Endothelial cell of umbilical vein (primary cell): ENCODE measurements around the gene ENTPD6. TPM values are rescaled to one million over a fixed set of nuclear protein-coding genes. Genes with fewer than 3 reads are reported as not detected.

Experiments used
- BruUV-seq: library from RNA; stranded (reverse); fragments of 400-500 nt; replicated peaks from 2 replicates; lab custom pipeline; 2021; lab: Mats Ljungman, UMichigan
- CTCF ChIA-PET: fragments of 300-600, 350-600 bp; sonication (Branson Sonifier 250); formaldehyde crosslinking; loops from one replicate; lab custom pipeline; 2021; ENCODE audit warnings: antibody characterized with exemption, inconsistent platforms; lab: Charles Lee
- POLR2A ChIA-PET: fragments of 300-600, 350-600 bp; sonication (Branson Sonifier 250); formaldehyde crosslinking; loops from one replicate; lab custom pipeline; 2021; ENCODE audit warnings: antibody characterized with exemption, inconsistent platforms; lab: Charles Lee
- DNase-seq: peaks from one replicate; pipeline ENCODE4 v3.0.0-alpha.2; 2011; ENCODE audit warnings: low read depth, low spot score
- FAIRE-seq: peaks from 2 replicates; lab custom pipeline; 2011; peaks lifted over from hg19 to GRCh38; lab: Jason Lieb, UNC
- H2AFZ ChIP-seq: 2 replicates; pipeline ENCODE4 v1.6.0; 2012; ENCODE audit warnings: low read depth, low read length, control low read depth, inconsistent platforms
- H3K27ac ChIP-seq: 2 replicates; pipeline ENCODE4 v1.5.1; 2011; ENCODE audit warnings: low read depth, mild to moderate bottlenecking, control low read depth, low read length, moderate library complexity; ENCODE audit not compliant: insufficient read depth
- H3K27me3 ChIP-seq, 2 experiments: 2 replicates each; pipeline versions ENCODE4 v1.6.0 to v1.6.1; 2011; ENCODE audit warnings: low read length in 2 of 2, mixed read lengths in 1 of 2; ENCODE audit not compliant: control insufficient read depth in 2 of 2, insufficient read depth in 2 of 2
- H3K36me3 ChIP-seq, 2 experiments: 2 replicates in 1 of 2; 3 replicates in 1 of 2; pipeline ENCODE4 v1.5.1; 2011; ENCODE audit warnings: low read length in 2 of 2, mild to moderate bottlenecking in 1 of 2, moderate library complexity in 1 of 2; ENCODE audit not compliant: control insufficient read depth in 2 of 2, insufficient read depth in 2 of 2; ENCODE audit errors: extremely low read depth in 1 of 2
- H3K4me1 ChIP-seq: 3 replicates; pipeline ENCODE4 v1.5.1; 2011; ENCODE audit warnings: mild to moderate bottlenecking, low read length; ENCODE audit not compliant: control insufficient read depth, insufficient read depth; ENCODE audit errors: extremely low read depth
- H3K4me2 ChIP-seq: 2 replicates; pipeline ENCODE4 v1.6.1; 2011; ENCODE audit warnings: low read length, control low read depth, mixed read lengths; ENCODE audit not compliant: insufficient read depth
- H3K4me3 ChIP-seq, 3 experiments: fragments of 200-600 bp in 1 of 3; sonication (generic), shearing (Covaris generic) in 1 of 3; replicated peaks in 1 of 3; 2 replicates each; pipeline ENCODE4 v1.5.1; 2011 to 2016; ENCODE audit warnings: control low read depth in 3 of 3, low read length in 3 of 3, mild to moderate bottlenecking in 2 of 3, inconsistent platforms in 1 of 3, low read depth in 1 of 3, moderate library complexity in 1 of 3; ENCODE audit not compliant: insufficient read depth in 1 of 3
- H3K79me2 ChIP-seq: 2 replicates; pipeline ENCODE4 v1.6.0; 2012; ENCODE audit warnings: low read length, inconsistent platforms; ENCODE audit not compliant: control insufficient read depth, insufficient read depth
- H3K9ac ChIP-seq: replicated peaks from 2 replicates; pipeline ENCODE3; 2011; ENCODE audit warnings: low read length, control low read depth; ENCODE audit not compliant: insufficient read depth; ENCODE audit errors: extremely low read depth
- H3K9me1 ChIP-seq: replicated peaks from 3 replicates; pipeline ENCODE4 v1.6.0; 2011; ENCODE audit warnings: mild to moderate bottlenecking, low read length; ENCODE audit not compliant: control insufficient read depth, insufficient read depth; ENCODE audit errors: extremely low read depth
- H3K9me3 ChIP-seq: replicated peaks from 2 replicates; pipeline ENCODE4 v1.5.1; 2012; ENCODE audit warnings: low read length, inconsistent platforms; ENCODE audit not compliant: control insufficient read depth, insufficient read depth
- H4K20me1 ChIP-seq: replicated peaks from 2 replicates; pipeline ENCODE3; 2011; ENCODE audit warnings: mild to moderate bottlenecking, low read length; ENCODE audit not compliant: control insufficient read depth, insufficient read depth; ENCODE audit errors: extremely low read depth
- EZH2 ChIP-seq: IDR thresholded peaks from 2 replicates; pipeline ENCODE4 v1.6.1; 2012; ENCODE audit warnings: borderline replicate concordance, low read depth, mild to moderate bottlenecking, moderate library complexity, low read length, inconsistent platforms; ENCODE audit not compliant: severe bottlenecking
- FOS ChIP-seq: IDR thresholded peaks from 2 replicates; pipeline ENCODE4 v1.6.1; 2011; ENCODE audit warnings: mild to moderate bottlenecking, low read length, moderate library complexity, borderline replicate concordance; ENCODE audit not compliant: insufficient read depth
- GATA2 ChIP-seq: IDR thresholded peaks from 2 replicates; pipeline ENCODE4 v1.7.0; 2011; ENCODE audit warnings: low read depth, mild to moderate bottlenecking, moderate library complexity, mixed read lengths, low read length; ENCODE audit not compliant: insufficient read length, insufficient read depth
- JUN ChIP-seq: IDR thresholded peaks from 2 replicates; pipeline ENCODE4 v1.6.1; 2011; ENCODE audit warnings: borderline replicate concordance, low read depth; ENCODE audit not compliant: insufficient read length, insufficient read depth
- MYC ChIP-seq: IDR thresholded peaks from one replicate; pipeline ENCODE4 v1.6.1; 2011; ENCODE audit warnings: mild to moderate bottlenecking, low read depth, low read length
- POLR2A ChIP-seq: IDR thresholded peaks from 2 replicates; pipeline ENCODE4 v1.6.1; 2012; ENCODE audit warnings: low read depth, mild to moderate bottlenecking, control low read depth, low read length
- POLR2AphosphoS5 ChIP-seq: IDR thresholded peaks from 2 replicates; pipeline ENCODE4 v1.6.1; 2012; ENCODE audit warnings: low read depth, mild to moderate bottlenecking, control low read depth, low read length, moderate library complexity; ENCODE audit not compliant: insufficient read depth
- dilution Hi-C: fragments of 300-500 bp; cut with MboI; formaldehyde crosslinking; loops from one replicate; pipeline ENCODE4 v1.15.0; 2019; ENCODE audit warnings: low sequenced_read_pairs; ENCODE audit not compliant: extremely low pct_ligation_motif_present
- intact Hi-C: fragments of 100-400 bp; cut with micrococcal nuclease; formaldehyde crosslinking; loops from one replicate; pipeline ENCODE4 v1.10.0; 2022
- polyA plus RNA-seq, 4 experiments: library from polyadenylated mRNA; depleted of rRNA in 3 of 4; stranded (reverse) in 3 of 4; unstranded in 1 of 4; fragments of >200 nt; gene quantifications; 2 replicates each; pipeline versions ENCODE4 v1.2.1 to v1.2.3, GENCODE V29; 2011 to 2012; ENCODE audit warnings: missing spikeins in 1 of 4
- total RNA-seq: library from RNA; stranded (reverse); gene quantifications from 2 replicates; pipeline ENCODE4 v1.2.3, GENCODE V29; 2021
- TF ChIP-seq, protein P1 (sequence below): IDR thresholded peaks from 2 replicates; pipeline ENCODE4 v1.6.1; 2011; ENCODE audit not compliant: insufficient read depth, insufficient read length
- TF ChIP-seq, protein P2 (sequence below), 2 donors: IDR thresholded peaks; 1 replicate in 1 of 2; 2 replicates in 1 of 2; pipeline ENCODE4 v1.5.1; 2011; ENCODE audit warnings: low read length in 2 of 2, mild to moderate bottlenecking in 2 of 2, moderate library complexity in 2 of 2, control low read depth in 1 of 2, inconsistent platforms in 1 of 2, low read depth in 1 of 2; ENCODE audit not compliant: insufficient read depth in 1 of 2; ENCODE audit errors: extremely low read depth in 1 of 2

Gene ENTPD6
- total and polyA plus RNA-seq, 2 donors (not counting 3 experiments of a cell fraction or from before 2014, with no cell fraction given), result 51.2 to 86.3 TPM

- intact Hi-C loops (no loop called here), dilution Hi-C loops (no loop called here)
- H3K27me3 ChIP-seq, result peaks cover 0 to 16% of the 10 kb centered on the region in 2 experiments
- no peaks in the 10 kb centered on the region for H3K4me1 ChIP-seq
- no peaks in the 10 kb centered on the region for H3K79me2 ChIP-seq
- FAIRE-seq (no peak), DNase-seq (no peak)
- H3K9ac ChIP-seq, result no peak overlapping the region
- no peaks in the 10 kb centered on the region for H4K20me1 ChIP-seq
- no peak overlapping the region for H2AFZ ChIP-seq
- BruUV-seq, result no TSS peak
- H3K27ac ChIP-seq, result no peak overlapping the region
- no peak overlapping the region for H3K4me3 ChIP-seq
- no peak overlapping the region for H3K4me2 ChIP-seq
- no peak for TF ChIP-seq POLR2AphosphoS5
- TF ChIP-seq GATA2, result no peak
- TF ChIP-seq EZH2, result no peak
- no peak for TF ChIP-seq JUN
- TF ChIP-seq, protein P1, sequence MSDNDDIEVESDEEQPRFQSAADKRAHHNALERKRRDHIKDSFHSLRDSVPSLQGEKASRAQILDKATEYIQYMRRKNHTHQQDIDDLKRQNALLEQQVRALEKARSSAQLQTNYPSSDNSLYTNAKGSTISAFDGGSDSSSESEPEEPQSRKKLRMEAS, result no peak
- no peak for TF ChIP-seq POLR2A
- TF ChIP-seq, protein P2, sequence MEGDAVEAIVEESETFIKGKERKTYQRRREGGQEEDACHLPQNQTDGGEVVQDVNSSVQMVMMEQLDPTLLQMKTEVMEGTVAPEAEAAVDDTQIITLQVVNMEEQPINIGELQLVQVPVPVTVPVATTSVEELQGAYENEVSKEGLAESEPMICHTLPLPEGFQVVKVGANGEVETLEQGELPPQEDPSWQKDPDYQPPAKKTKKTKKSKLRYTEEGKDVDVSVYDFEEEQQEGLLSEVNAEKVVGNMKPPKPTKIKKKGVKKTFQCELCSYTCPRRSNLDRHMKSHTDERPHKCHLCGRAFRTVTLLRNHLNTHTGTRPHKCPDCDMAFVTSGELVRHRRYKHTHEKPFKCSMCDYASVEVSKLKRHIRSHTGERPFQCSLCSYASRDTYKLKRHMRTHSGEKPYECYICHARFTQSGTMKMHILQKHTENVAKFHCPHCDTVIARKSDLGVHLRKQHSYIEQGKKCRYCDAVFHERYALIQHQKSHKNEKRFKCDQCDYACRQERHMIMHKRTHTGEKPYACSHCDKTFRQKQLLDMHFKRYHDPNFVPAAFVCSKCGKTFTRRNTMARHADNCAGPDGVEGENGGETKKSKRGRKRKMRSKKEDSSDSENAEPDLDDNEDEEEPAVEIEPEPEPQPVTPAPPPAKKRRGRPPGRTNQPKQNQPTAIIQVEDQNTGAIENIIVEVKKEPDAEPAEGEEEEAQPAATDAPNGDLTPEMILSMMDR (IDR thresholded peaks at IDR 0.05; ENCODE audit: extremely low read depth in 1 of 2, insufficient read depth in 1 of 2, low read depth in 1 of 2, low read length in 2 of 2), result no peak
- TF ChIP-seq MYC, result no peak
- no peak for TF ChIP-seq FOS
- H3K9me1 ChIP-seq, result no peaks in the 10 kb centered on the region
- POLR2A ChIA-PET, result no interaction called here
- H3K36me3 ChIP-seq, result no peaks in the 10 kb centered on the region
- CTCF ChIA-PET, result no interaction called here
- no peaks in the 10 kb centered on the region for H3K9me3 ChIP-seq
These were observed 37.5 kb upstream of the ENTPD6 start for GRCh38 chr20:25158043-25158442.
